H9 (cell line): ENCODE data around the gene FTO. TPM values are rescaled to one million over a fixed set of nuclear protein-coding genes. Genes with fewer than 3 reads are reported as not detected.
A peak's percentile ranks its signal among the peaks of the same experiment; 100 is the strongest.

Source experiments
- DNase-seq: peaks from one replicate; pipeline ENCODE4 v3.0.0-alpha.2; 2017
- H2AFZ ChIP-seq: one replicate; pipeline ENCODE4 v1.6.1; 2013; ENCODE audit warnings: mild to moderate bottlenecking, low read length, control low read depth, moderate library complexity
- H2AK5ac ChIP-seq: 2 replicates; pipeline ENCODE4 v1.6.1; 2013; ENCODE audit warnings: low read length, control low read depth, mixed read lengths; ENCODE audit not compliant: insufficient read length
- H2BK120ac ChIP-seq: one replicate; pipeline ENCODE4 v1.6.1; 2013; ENCODE audit warnings: low read depth, mild to moderate bottlenecking, low read length, control low read depth, inconsistent platforms; ENCODE audit not compliant: poor library complexity, severe bottlenecking
- H2BK12ac ChIP-seq: 2 replicates; pipeline ENCODE4 v1.6.1; 2013; ENCODE audit warnings: low read length, control low read depth, mixed read lengths, low read depth; ENCODE audit not compliant: insufficient read length
- H2BK15ac ChIP-seq: 2 replicates; pipeline ENCODE4 v1.6.1; 2013; ENCODE audit warnings: low read depth, low read length, control low read depth
- H2BK20ac ChIP-seq: one replicate; pipeline ENCODE4 v1.6.1; 2013; ENCODE audit warnings: low read depth, mild to moderate bottlenecking, low read length, control low read depth, inconsistent platforms; ENCODE audit not compliant: poor library complexity, severe bottlenecking
- H2BK5ac ChIP-seq: 2 replicates; pipeline ENCODE4 v1.6.1; 2013; ENCODE audit warnings: low read length, control low read depth, mixed read lengths; ENCODE audit not compliant: insufficient read length
- H3K14ac ChIP-seq: 2 replicates; pipeline ENCODE4 v1.6.1; 2013; ENCODE audit warnings: low read length, control low read depth; ENCODE audit not compliant: insufficient read depth
- H3K18ac ChIP-seq: 2 replicates; pipeline ENCODE4 v1.6.1; 2013; ENCODE audit warnings: low read depth, mild to moderate bottlenecking, mixed read lengths, low read length, control low read depth; ENCODE audit not compliant: insufficient read length
- H3K23ac ChIP-seq: 2 replicates; pipeline ENCODE4 v1.6.1; 2013; ENCODE audit warnings: low read length, control low read depth, mixed read lengths, low read depth; ENCODE audit not compliant: insufficient read length
- H3K23me2 ChIP-seq: 2 replicates; pipeline ENCODE4 v1.6.1; 2013; ENCODE audit warnings: low read depth, mild to moderate bottlenecking, mixed read lengths, low read length, control low read depth; ENCODE audit not compliant: insufficient read length, poor library complexity, severe bottlenecking
- H3K27ac ChIP-seq: 2 replicates; pipeline ENCODE4 v1.5.1; 2013; ENCODE audit warnings: low read length, control low read depth, mixed read lengths, low read depth; ENCODE audit not compliant: insufficient read length
- H3K27me3 ChIP-seq: 2 replicates; pipeline ENCODE4 v1.6.1; 2013; ENCODE audit warnings: low read length, control low read depth, inconsistent platforms; ENCODE audit not compliant: insufficient read depth
- H3K4ac ChIP-seq: 2 replicates; pipeline ENCODE4 v1.6.1; 2013; ENCODE audit warnings: low read depth, mild to moderate bottlenecking, control low read depth, inconsistent platforms, low read length, moderate library complexity
- H3K4me1 ChIP-seq: 2 replicates; pipeline ENCODE4 v1.6.1; 2013; ENCODE audit warnings: low read length, control low read depth, inconsistent platforms; ENCODE audit not compliant: insufficient read depth
- H3K4me2 ChIP-seq: 2 replicates; pipeline ENCODE4 v1.6.1; 2013; ENCODE audit warnings: low read length, control low read depth, mixed read lengths; ENCODE audit not compliant: insufficient read length, insufficient read depth
- H3K56ac ChIP-seq: 2 replicates; pipeline ENCODE4 v1.6.1; 2013; ENCODE audit warnings: low read depth, mild to moderate bottlenecking, mixed read lengths, low read length, control low read depth; ENCODE audit not compliant: insufficient read length
- H3K79me1 ChIP-seq: 2 replicates; pipeline ENCODE4 v1.6.1; 2013; ENCODE audit warnings: low read depth, mild to moderate bottlenecking, moderate library complexity, low read length, control low read depth, inconsistent platforms; ENCODE audit not compliant: insufficient read depth, poor library complexity, severe bottlenecking
- H3K79me2 ChIP-seq: 2 replicates; pipeline ENCODE4 v1.6.1; 2013; ENCODE audit warnings: low read length, control low read depth, inconsistent platforms; ENCODE audit not compliant: insufficient read depth
- H3K9ac ChIP-seq: 2 replicates; pipeline ENCODE4 v1.6.1; 2013; ENCODE audit warnings: low read length, control low read depth, mixed read lengths; ENCODE audit not compliant: insufficient read length; ENCODE audit errors: extremely low read depth
- H3K9me3 ChIP-seq: one replicate; pipeline ENCODE4 v1.6.1; 2013; ENCODE audit warnings: low read depth, low read length, inconsistent platforms; ENCODE audit not compliant: control insufficient read depth
- H3T11ph ChIP-seq: one replicate; pipeline ENCODE4 v1.6.1; 2013; ENCODE audit warnings: mild to moderate bottlenecking, low read length, control low read depth, inconsistent platforms
- H4K20me1 ChIP-seq: one replicate; pipeline ENCODE4 v1.6.1; 2013; ENCODE audit not compliant: control insufficient read depth, insufficient read length, insufficient read depth
- H4K5ac ChIP-seq: 2 replicates; pipeline ENCODE4 v1.6.1; 2013; ENCODE audit warnings: low read depth, mild to moderate bottlenecking, mixed read lengths, low read length, control low read depth; ENCODE audit not compliant: insufficient read length
- H4K8ac ChIP-seq: replicated peaks from 2 replicates; pipeline ENCODE4 v1.6.1; 2013; ENCODE audit warnings: low read length, control low read depth, mixed read lengths, low read depth; ENCODE audit not compliant: insufficient read length
- H4K91ac ChIP-seq: 2 replicates; pipeline ENCODE4 v1.6.1; 2013; ENCODE audit warnings: low read depth, mild to moderate bottlenecking, moderate library complexity, mixed read lengths, low read length, control low read depth; ENCODE audit not compliant: insufficient read length
- H3K27ac Mint-ChIP-seq, 3 experiments: 2 replicates in 2 of 3; 3 replicates in 1 of 3; pipeline ENCODE4 v1.8.0; 2020 to 2021; ENCODE audit warnings: mixed read lengths in 3 of 3, mild to moderate bottlenecking in 1 of 3, moderate library complexity in 1 of 3
- H3K27me3 Mint-ChIP-seq: 2 replicates; pipeline ENCODE4 v1.8.0; 2021; ENCODE audit warnings: low read depth, mild to moderate bottlenecking, moderate library complexity, mixed read lengths
- H3K36me3 Mint-ChIP-seq, 3 experiments: 2 replicates in 2 of 3; 3 replicates in 1 of 3; pipeline ENCODE4 v1.8.0; 2020 to 2021; ENCODE audit warnings: low read depth in 3 of 3, mixed read lengths in 3 of 3; ENCODE audit not compliant: insufficient read depth in 1 of 3
- H3K4me1 Mint-ChIP-seq, 2 experiments: 2 replicates each; pipeline ENCODE4 v1.8.0; 2020; ENCODE audit warnings: mixed read lengths in 2 of 2
- H3K4me3 Mint-ChIP-seq, 2 experiments: 2 replicates in 1 of 2; 3 replicates in 1 of 2; pipeline ENCODE4 v1.8.0; 2020 to 2021; ENCODE audit warnings: mild to moderate bottlenecking in 2 of 2, mixed read lengths in 2 of 2, moderate library complexity in 1 of 2
- H3K9me3 Mint-ChIP-seq, 2 experiments: 2 replicates in 1 of 2; 3 replicates in 1 of 2; pipeline ENCODE4 v1.8.0; 2020; ENCODE audit warnings: mild to moderate bottlenecking in 2 of 2, mixed read lengths in 2 of 2, moderate library complexity in 1 of 2
- WGBS: extraction: QIAGEN DNeasy Blood & Tissue Kit; methylation state at CpG from one replicate; pipeline ENCODE4 v1.1.7; 2013; ENCODE audit warnings: missing lambda C conversion rate, low lambda C conversion rate, mixed read lengths; ENCODE audit not compliant: insufficient read length; ENCODE audit errors: extremely low coverage; 5-methylcytosine and 5-hydroxymethylcytosine counted together
- total RNA-seq: library from RNA; stranded (reverse); gene quantifications from 2 replicates; pipeline ENCODE4 v1.2.1, GENCODE V29; 2021
- TF ChIP-seq, protein P1 (sequence below): fragments of 200-600 bp; sonication (generic); conservative IDR thresholded peaks from 3 replicates; pipeline ENCODE4 v1.8.0; 2021; ENCODE audit warnings: antibody characterized with exemption, mild to moderate bottlenecking

Gene FTO
- total RNA-seq, 1 experiment from 2014 or later: 67.9 TPM

GRCh38 chr16:54007504-54007903 lies 303.5 kb downstream of the FTO start:
- no peak overlapping the region for H3K56ac ChIP-seq
- H2BK12ac ChIP-seq: no peak overlapping the region
- H2BK5ac ChIP-seq: no peak overlapping the region
- no peaks in the 10 kb centered on the region for H3K23me2 ChIP-seq
- no peaks in the 10 kb centered on the region for H3K4me1 ChIP-seq
- Mint-ChIP-seq H3K27me3 (no peaks in the 10 kb centered on the region), H3K27ac (no peak overlapping the region), H3K9me3 (peaks cover 0 to 3% of the 10 kb centered on the region in 2 experiments; a peak in 4 of 5 replicates), H3K4me3 (no peak overlapping the region), H3K4me1 (peaks cover 0 to 5% of the 10 kb centered on the region in 2 experiments; a peak in 2 of 4 replicates), H3K36me3 (peaks cover 0 to 3% (median 0%) of the 10 kb centered on the region in 3 experiments; a peak in 2 of 7 replicates)
- H3K79me1 ChIP-seq: no peaks in the 10 kb centered on the region
- no peak for DNase-seq
- no peak overlapping the region for H2BK120ac ChIP-seq
- TF ChIP-seq, protein P1, sequence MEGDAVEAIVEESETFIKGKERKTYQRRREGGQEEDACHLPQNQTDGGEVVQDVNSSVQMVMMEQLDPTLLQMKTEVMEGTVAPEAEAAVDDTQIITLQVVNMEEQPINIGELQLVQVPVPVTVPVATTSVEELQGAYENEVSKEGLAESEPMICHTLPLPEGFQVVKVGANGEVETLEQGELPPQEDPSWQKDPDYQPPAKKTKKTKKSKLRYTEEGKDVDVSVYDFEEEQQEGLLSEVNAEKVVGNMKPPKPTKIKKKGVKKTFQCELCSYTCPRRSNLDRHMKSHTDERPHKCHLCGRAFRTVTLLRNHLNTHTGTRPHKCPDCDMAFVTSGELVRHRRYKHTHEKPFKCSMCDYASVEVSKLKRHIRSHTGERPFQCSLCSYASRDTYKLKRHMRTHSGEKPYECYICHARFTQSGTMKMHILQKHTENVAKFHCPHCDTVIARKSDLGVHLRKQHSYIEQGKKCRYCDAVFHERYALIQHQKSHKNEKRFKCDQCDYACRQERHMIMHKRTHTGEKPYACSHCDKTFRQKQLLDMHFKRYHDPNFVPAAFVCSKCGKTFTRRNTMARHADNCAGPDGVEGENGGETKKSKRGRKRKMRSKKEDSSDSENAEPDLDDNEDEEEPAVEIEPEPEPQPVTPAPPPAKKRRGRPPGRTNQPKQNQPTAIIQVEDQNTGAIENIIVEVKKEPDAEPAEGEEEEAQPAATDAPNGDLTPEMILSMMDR: no peak
- H3T11ph ChIP-seq: no peak overlapping the region
- H4K20me1 ChIP-seq: no peaks in the 10 kb centered on the region
- H3K9me3 ChIP-seq: no peaks in the 10 kb centered on the region
- 0 out of 2 replicates have a peak overlapping the region, but pooled peaks have one; percentile 71 for H3K14ac ChIP-seq
- H2BK15ac ChIP-seq: no peak overlapping the region
- H4K8ac ChIP-seq: no peak overlapping the region
- H2AK5ac ChIP-seq: no peak overlapping the region
- no peak overlapping the region for H3K18ac ChIP-seq
- no peak overlapping the region for H2BK20ac ChIP-seq
- no peak overlapping the region for H3K4me2 ChIP-seq
- no peak overlapping the region for H3K4ac ChIP-seq
- no peak overlapping the region for H3K23ac ChIP-seq
- WGBS: no CpG with 5 or more reads among the region's 2 CpGs
- H3K27ac ChIP-seq: no peak overlapping the region
- no peak overlapping the region for H4K5ac ChIP-seq
- H3K79me2 ChIP-seq: no peaks in the 10 kb centered on the region
- H2AFZ ChIP-seq: no peak overlapping the region
- H3K9ac ChIP-seq: no peak overlapping the region
- H4K91ac ChIP-seq: no peak overlapping the region
- H3K27me3 ChIP-seq: no peaks in the 10 kb centered on the region
